ENCODE data around the gene CENPO. TPM values are rescaled to one million over a fixed set of nuclear protein-coding genes. Genes with fewer than 3 reads are reported as not detected.

Gene CENPO
- total RNA-seq, 6 experiments from 2014 or later: 1.6 to 6.0 (median 3.1) TPM

DNA sequence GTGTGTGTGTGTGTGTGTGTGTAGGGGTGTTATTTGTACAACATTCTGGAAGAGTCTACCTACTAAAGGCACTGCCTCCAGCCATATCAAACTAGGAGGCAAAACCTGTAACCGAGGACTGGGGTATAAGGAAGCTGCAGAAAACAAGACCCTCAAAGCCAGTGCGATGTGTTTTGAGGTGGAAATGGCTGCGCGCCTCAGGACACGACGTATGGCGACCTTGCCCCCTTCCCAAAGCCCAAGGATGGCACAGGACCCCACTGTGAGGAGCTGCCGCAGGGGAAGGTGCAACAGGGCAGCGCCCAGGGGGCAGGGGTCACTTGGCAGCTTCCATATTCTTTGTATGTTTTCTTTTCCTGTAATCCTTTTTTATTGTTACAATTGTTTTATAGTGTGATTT, 59.8 kb downstream of the CENPO start:
- intact Hi-C loops (cut with DNase I): no loop called here

DNA sequence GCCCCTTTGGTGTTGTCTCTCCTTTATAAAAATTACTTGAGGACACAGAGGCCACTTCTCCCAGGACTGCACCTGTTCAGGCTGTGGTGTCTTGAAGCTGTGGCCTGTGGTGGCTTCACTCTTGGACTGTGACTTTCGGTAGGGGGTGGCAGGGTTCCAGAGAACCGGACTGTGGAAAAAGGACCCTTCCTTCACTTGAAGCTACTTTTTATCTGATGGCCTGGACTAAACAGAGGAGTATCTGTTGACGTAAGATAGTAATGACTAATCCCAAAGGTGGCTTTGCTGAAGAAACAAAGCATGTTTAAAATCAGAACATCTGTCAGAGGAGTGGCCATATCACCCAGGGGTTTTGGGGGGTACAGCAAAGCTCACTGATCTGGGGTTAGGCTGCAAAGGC, 60.8 kb downstream of the CENPO start:
- 65% methylated on average over 3 of the region's 3 CpGs for whole genome bisulfite sequencing (ENCODE audit: insufficient coverage, low coverage, low lambda C conversion rate, missing lambda C conversion rate)
- intact Hi-C loops (cut with DNase I): no loop called here
- H3K27ac ChIP-seq: no peak overlapping the region

More for the DNA sequence above, 59.8 kb downstream of the CENPO start:
- Histone ChIP-seq H3K36me3 (no peaks in the 10 kb centered on the region), H3K27ac (no peak overlapping the region), H3K9me3 (no peaks in the 10 kb centered on the region), H3K4me1 (no peaks in the 10 kb centered on the region), H3K4me3 (no peak overlapping the region), H3K27me3 (no peaks in the 10 kb centered on the region)
- 86% methylated on average over 1 of the region's 9 CpGs for WGBS (ENCODE audit: insufficient coverage, low coverage, low lambda C conversion rate, missing lambda C conversion rate)
- no peak for DNase-seq
- no peak for ATAC-seq
- TF ChIP-seq, protein P1, sequence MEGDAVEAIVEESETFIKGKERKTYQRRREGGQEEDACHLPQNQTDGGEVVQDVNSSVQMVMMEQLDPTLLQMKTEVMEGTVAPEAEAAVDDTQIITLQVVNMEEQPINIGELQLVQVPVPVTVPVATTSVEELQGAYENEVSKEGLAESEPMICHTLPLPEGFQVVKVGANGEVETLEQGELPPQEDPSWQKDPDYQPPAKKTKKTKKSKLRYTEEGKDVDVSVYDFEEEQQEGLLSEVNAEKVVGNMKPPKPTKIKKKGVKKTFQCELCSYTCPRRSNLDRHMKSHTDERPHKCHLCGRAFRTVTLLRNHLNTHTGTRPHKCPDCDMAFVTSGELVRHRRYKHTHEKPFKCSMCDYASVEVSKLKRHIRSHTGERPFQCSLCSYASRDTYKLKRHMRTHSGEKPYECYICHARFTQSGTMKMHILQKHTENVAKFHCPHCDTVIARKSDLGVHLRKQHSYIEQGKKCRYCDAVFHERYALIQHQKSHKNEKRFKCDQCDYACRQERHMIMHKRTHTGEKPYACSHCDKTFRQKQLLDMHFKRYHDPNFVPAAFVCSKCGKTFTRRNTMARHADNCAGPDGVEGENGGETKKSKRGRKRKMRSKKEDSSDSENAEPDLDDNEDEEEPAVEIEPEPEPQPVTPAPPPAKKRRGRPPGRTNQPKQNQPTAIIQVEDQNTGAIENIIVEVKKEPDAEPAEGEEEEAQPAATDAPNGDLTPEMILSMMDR (IDR thresholded peaks at IDR 0.05): no peak
- no peak for TF ChIP-seq POLR2A (IDR thresholded peaks at IDR 0.05)

DNA sequence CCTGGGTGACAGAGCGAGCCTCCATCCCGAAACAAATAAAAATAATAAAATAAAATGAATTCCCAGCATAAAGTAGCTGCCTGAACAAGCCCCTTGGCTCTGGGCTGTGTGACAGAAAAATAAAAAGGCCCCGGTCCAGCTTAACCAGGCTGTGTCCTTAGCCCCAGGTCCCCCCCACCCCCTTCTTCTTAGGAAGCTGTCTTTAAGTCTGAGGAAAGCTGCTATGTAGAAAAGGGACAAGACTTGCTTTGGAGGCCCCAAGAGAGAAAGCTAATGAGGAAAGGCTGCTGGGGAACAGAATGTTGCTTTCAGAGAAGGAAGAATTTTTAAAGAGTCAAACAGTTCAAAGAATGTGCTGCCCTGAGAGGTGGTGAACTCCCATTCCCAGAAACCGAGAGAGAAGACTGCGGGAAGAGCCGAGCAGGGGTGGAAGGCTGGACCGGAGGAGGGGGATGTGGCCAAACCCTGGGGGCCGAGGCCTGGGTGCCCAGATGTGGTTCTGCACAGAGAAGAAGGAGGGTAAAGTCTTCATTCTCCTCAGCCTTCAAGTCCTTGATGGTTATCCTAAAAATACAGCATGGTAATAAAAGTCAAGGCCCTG, 61.9 kb downstream of the CENPO start:
- WGBS (ENCODE audit: insufficient coverage, low coverage, low lambda C conversion rate, missing lambda C conversion rate): 76% methylated on average over 7 of the region's 8 CpGs
- H3K27ac ChIP-seq: no peak overlapping the region

More for the DNA sequence above, 60.8 kb downstream of the CENPO start:
- ATAC-seq: no peak
- Histone ChIP-seq H3K27me3 (no peaks in the 10 kb centered on the region), H3K9me3 (no peaks in the 10 kb centered on the region), H3K4me3 (no peak overlapping the region), H3K4me1 (no peaks in the 10 kb centered on the region), H3K36me3 (no peaks in the 10 kb centered on the region)
- TF ChIP-seq POLR2A (IDR thresholded peaks at IDR 0.05): no peak
- TF ChIP-seq, protein P1 (IDR thresholded peaks at IDR 0.05): no peak
- no peak for DNase-seq

DNA sequence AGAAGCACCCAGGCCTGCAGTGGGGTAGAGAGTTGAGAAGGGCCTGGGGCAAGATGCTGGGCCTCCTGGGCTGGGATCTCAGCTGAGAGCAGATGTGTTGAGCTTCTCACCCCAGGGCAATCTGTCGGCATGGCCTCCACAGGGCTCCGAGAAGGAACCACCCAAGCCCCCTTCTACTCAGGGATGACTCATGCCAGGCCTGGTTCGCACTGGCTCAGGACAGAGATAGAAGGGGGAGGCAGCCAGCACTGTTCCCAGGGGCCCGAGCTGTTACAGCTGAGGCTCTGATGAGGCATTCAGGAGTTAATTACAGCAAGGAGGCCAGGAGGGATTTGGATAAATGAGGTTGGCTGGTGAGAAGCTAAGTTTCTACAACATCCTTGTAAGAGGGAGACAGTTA, 62.5 kb downstream of the CENPO start:
- no peak for ATAC-seq
- H3K4me3 ChIP-seq: no peak overlapping the region
- H3K4me1 ChIP-seq: no peaks in the 10 kb centered on the region
- H3K36me3 ChIP-seq: no peaks in the 10 kb centered on the region
- 42% methylated on average over 3 of the region's 4 CpGs for WGBS (ENCODE audit: insufficient coverage, low coverage, low lambda C conversion rate, missing lambda C conversion rate)
- no peaks in the 10 kb centered on the region for H3K9me3 ChIP-seq
- peak overlapping the region in 1 of 3 donors; percentile 21 for H3K27ac ChIP-seq
- no peaks in the 10 kb centered on the region for H3K27me3 ChIP-seq
- no peak for DNase-seq
- TF ChIP-seq, protein P1 (IDR thresholded peaks at IDR 0.05): no peak
- TF ChIP-seq POLR2A (IDR thresholded peaks at IDR 0.05): no peak
- intact Hi-C loops (cut with DNase I): no loop called here

More for the DNA sequence above, 61.9 kb downstream of the CENPO start:
- H3K27me3 ChIP-seq: no peaks in the 10 kb centered on the region
- no peaks in the 10 kb centered on the region for H3K36me3 ChIP-seq
- DNase-seq (no peak), ATAC-seq (no peak)
- intact Hi-C loops (cut with DNase I): no loop called here
- H3K4me3 ChIP-seq: no peak overlapping the region
- no peaks in the 10 kb centered on the region for H3K4me1 ChIP-seq
- no peak for TF ChIP-seq POLR2A (IDR thresholded peaks at IDR 0.05)
- TF ChIP-seq, protein P1 (IDR thresholded peaks at IDR 0.05): no peak
- no peaks in the 10 kb centered on the region for H3K9me3 ChIP-seq
